ENCODE data around the gene ELF4. TPM values are rescaled to one million over a fixed set of nuclear protein-coding genes. Genes with fewer than 3 reads are reported as not detected.

Gene ELF4
- total and polyA plus RNA-seq, 2 donors = 7.2 to 9.1 TPM

DNA sequence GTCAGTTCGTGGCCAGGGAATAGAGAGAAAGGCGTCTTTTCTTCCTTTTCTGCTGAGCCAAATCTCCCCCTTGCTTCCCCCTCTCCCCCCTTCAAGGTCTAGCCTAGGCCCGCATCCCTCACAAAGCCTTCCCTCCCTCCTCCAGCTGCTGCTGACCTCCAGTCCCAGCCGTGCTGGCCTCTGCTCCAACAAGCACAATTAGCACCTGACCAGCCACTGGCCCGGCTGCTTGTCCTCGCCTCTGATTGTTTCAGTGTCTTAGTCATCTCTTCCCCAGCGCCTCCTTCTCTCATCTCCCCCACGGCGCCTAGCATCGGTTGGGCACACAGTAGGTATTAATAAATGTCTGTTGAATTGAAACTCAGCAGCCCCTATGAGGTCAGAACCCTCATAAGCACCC, 4.2 kb downstream of the ELF4 start:
- Histone ChIP-seq H3K36me3 (ENCODE audit: control insufficient read depth in 2 of 2, insufficient read depth in 2 of 2, low read length in 1 of 2) (no peaks in the 10 kb centered on the region), H3K9me3 (ENCODE audit: control insufficient read depth in 2 of 2, insufficient read depth in 1 of 2, low read length in 1 of 2) (no peaks in the 10 kb centered on the region), H3K27ac (ENCODE audit: low read depth in 1 of 2, low read length in 1 of 2) (no peak overlapping the region), H3K4me3 (ENCODE audit: low read length in 2 of 2) (no peak overlapping the region), H3K27me3 (ENCODE audit: control insufficient read depth in 2 of 2, insufficient read depth in 1 of 2, low read length in 1 of 2) (peaks cover 0 to 7% of the 10 kb centered on the region in 2 donors), H3K4me1 (ENCODE audit: control insufficient read depth in 2 of 2, insufficient read depth in 2 of 2, low read length in 2 of 2) (peaks cover 4 to 16% of the 10 kb centered on the region in 2 donors)
- DNase-seq (ENCODE audit: low read depth in 6 of 9, low spot score in 9 of 9) = no peak
- 95% methylated on average over 10 of the region's 10 CpGs for WGBS

DNA sequence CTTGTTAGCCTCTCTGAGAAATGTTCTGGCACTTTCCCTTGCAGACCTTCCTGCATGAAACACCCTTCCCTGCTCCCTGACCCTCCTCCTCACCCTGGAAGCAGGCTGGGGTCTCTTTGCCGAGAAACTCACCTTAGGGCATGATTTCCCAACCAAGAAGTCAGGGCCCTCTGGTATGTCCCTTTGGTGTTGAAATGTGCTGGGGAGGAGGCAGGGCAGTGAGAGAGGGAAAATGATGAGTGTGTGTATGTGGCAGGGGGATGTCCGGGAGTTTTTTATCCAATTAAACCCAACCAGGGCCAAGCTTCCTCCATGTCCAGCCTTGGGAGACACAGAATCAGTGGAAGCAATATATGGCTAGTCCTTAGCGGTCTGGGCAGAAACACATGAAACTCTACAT, 5.1 kb downstream of the ELF4 start:
- 99% methylated on average over 3 of the region's 3 CpGs for WGBS
- no peak overlapping the region for H3K27ac ChIP-seq (ENCODE audit: low read depth in 1 of 2, low read length in 1 of 2)
- no peaks in the 10 kb centered on the region for H3K9me3 ChIP-seq (ENCODE audit: control insufficient read depth in 2 of 2, insufficient read depth in 1 of 2, low read length in 1 of 2)
- no peaks in the 10 kb centered on the region for H3K36me3 ChIP-seq (ENCODE audit: control insufficient read depth in 2 of 2, insufficient read depth in 2 of 2, low read length in 1 of 2)
- H3K27me3 ChIP-seq (ENCODE audit: control insufficient read depth in 2 of 2, insufficient read depth in 1 of 2, low read length in 1 of 2) = peaks cover 0 to 7% of the 10 kb centered on the region in 2 donors
- H3K4me1 ChIP-seq (ENCODE audit: control insufficient read depth in 2 of 2, insufficient read depth in 2 of 2, low read length in 2 of 2) = peaks cover 4 to 18% of the 10 kb centered on the region in 2 donors
- DNase-seq (ENCODE audit: low read depth in 6 of 9, low spot score in 9 of 9) = no peak
- no peak overlapping the region for H3K4me3 ChIP-seq (ENCODE audit: low read length in 2 of 2)

DNA sequence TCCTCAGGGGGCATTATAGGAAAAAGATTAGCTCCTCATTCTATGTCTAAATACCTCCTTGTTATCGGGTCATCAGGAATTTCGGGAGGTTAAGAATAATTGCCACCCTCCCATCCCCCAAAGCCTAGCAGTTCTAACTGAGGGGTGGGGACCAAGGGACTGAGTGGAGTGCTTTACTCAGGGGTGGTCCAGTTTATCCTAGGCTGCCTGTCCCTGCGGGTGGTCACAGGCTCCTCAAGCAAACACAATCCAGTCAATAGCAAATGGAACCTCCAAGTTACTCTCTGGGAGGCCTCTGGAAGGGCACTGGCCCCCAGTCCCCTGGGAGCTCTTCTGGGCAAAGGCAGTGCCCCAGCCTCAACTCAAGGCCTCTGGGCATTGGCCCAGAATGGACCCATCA, 6.7 kb downstream of the ELF4 start:
- Histone ChIP-seq H3K9me3 (ENCODE audit: control insufficient read depth in 2 of 2, insufficient read depth in 1 of 2, low read length in 1 of 2) (no peaks in the 10 kb centered on the region), H3K4me3 (ENCODE audit: low read length in 2 of 2) (no peak overlapping the region), H3K27me3 (ENCODE audit: control insufficient read depth in 2 of 2, insufficient read depth in 1 of 2, low read length in 1 of 2) (no peaks in the 10 kb centered on the region), H3K36me3 (ENCODE audit: control insufficient read depth in 2 of 2, insufficient read depth in 2 of 2, low read length in 1 of 2) (no peaks in the 10 kb centered on the region), H3K4me1 (ENCODE audit: control insufficient read depth in 2 of 2, insufficient read depth in 2 of 2, low read length in 2 of 2) (peaks cover 5 to 18% of the 10 kb centered on the region in 2 donors), H3K27ac (ENCODE audit: low read depth in 1 of 2, low read length in 1 of 2) (no peak overlapping the region)
- DNase-seq (ENCODE audit: low read depth in 6 of 9, low spot score in 9 of 9) = no peak
- whole genome bisulfite sequencing = 99% methylated on average over 3 of the region's 3 CpGs

DNA sequence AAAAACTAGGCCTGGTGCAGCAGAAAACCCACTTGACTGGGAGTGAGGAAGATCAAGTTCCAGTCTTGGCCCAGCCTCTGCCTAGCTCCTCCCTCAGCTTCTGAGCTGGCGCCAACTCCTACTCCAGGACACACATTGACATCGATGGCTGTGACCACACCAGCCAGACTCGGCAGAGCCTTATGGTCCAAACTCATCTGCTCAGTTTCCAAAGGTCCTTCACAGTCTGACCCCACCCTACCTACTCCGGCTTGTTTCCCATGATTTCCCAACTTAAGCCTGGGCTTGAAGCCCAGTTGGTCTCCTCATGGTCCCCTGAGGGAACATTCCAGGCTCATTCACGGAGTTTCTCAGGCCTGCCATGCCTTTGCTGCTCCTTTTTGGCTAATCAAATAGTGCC, 10.1 kb downstream of the ELF4 start:
- no peak for DNase-seq (ENCODE audit: low read depth in 6 of 9, low spot score in 9 of 9)
- no peak overlapping the region for H3K4me3 ChIP-seq (ENCODE audit: low read length in 2 of 2)
- 85% methylated on average over 5 of the region's 5 CpGs for WGBS
- no peaks in the 10 kb centered on the region for H3K9me3 ChIP-seq (ENCODE audit: control insufficient read depth in 2 of 2, insufficient read depth in 1 of 2, low read length in 1 of 2)
- no peaks in the 10 kb centered on the region for H3K27me3 ChIP-seq (ENCODE audit: control insufficient read depth in 2 of 2, insufficient read depth in 1 of 2, low read length in 1 of 2)
- peaks cover 15 to 37% of the 10 kb centered on the region in 2 donors for H3K4me1 ChIP-seq (ENCODE audit: control insufficient read depth in 2 of 2, insufficient read depth in 2 of 2, low read length in 2 of 2)
- no peak overlapping the region for H3K27ac ChIP-seq (ENCODE audit: low read depth in 1 of 2, low read length in 1 of 2)
- H3K36me3 ChIP-seq (ENCODE audit: control insufficient read depth in 2 of 2, insufficient read depth in 2 of 2, low read length in 1 of 2) = no peaks in the 10 kb centered on the region

DNA sequence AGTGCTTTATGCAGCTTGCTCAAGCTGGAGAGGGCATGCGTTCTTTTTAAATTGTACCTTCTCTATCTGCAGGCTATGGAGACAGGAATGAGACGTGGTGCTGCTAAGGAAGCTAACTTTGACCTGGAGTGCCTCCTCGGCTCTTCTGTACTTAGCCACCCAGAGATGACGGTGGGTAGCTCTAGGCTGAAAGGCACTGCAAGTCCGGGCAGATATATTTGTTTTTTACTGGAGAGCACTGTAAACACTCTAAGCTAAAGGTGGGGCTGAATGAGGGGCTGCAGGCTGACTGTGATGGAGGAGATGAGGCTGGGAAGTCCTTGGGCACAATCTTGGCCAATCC, 12.1 kb downstream of the ELF4 start:
- no peaks in the 10 kb centered on the region for H3K27me3 ChIP-seq (ENCODE audit: control insufficient read depth in 2 of 2, insufficient read depth in 1 of 2, low read length in 1 of 2)
- H3K9me3 ChIP-seq (ENCODE audit: control insufficient read depth in 2 of 2, insufficient read depth in 1 of 2, low read length in 1 of 2) = no peaks in the 10 kb centered on the region
- H3K4me1 ChIP-seq (ENCODE audit: control insufficient read depth in 2 of 2, insufficient read depth in 2 of 2, low read length in 2 of 2) = peaks cover 19 to 52% of the 10 kb centered on the region in 2 donors
- H3K27ac ChIP-seq (ENCODE audit: low read depth in 1 of 2, low read length in 1 of 2) = peak overlapping the region; percentile 31 to 73
- no peak for DNase-seq (ENCODE audit: low read depth in 6 of 9, low spot score in 9 of 9)
- WGBS = 57% methylated on average over 5 of the region's 5 CpGs
- no peaks in the 10 kb centered on the region for H3K36me3 ChIP-seq (ENCODE audit: control insufficient read depth in 2 of 2, insufficient read depth in 2 of 2, low read length in 1 of 2)
- no peak overlapping the region for H3K4me3 ChIP-seq (ENCODE audit: low read length in 2 of 2)

DNA sequence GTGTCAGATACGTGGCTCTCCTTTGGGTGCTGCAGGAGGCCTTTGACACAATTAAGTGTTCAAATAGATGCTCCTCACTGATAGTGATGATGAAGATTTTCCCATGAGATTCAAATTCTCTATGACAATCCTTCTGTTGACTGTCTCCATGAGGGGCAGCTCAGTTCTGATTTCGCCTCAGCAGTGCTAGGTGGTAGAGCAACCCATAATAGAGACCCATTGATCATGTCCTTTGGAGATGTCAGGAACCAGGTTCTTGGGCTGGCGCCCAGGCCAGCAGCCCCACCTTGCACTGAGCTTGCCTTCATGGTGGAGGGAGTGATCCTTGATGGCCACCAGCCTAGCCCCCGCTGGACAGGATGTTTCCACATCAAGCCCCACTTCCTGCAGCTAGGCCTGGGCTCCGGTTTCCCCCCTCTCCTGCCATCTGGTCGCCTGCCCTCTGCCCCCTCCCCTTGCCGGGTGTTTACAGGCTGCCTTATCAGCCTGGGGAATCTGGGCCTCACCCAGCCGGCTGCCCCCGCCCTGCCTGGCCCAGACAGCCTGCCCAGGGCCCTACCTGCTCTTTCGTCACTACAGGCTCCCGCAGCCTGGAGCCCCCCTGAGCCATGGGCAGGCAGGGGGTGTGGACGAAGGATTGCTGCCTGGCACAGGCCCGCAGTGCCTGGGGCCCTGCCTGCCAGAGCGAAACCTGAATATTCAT, 12.6 kb downstream of the ELF4 start:
- peak in 1 of 9 donors; percentile 64 for DNase-seq (ENCODE audit: low read depth in 6 of 9, low spot score in 9 of 9)
- Histone ChIP-seq H3K27ac (ENCODE audit: low read depth in 1 of 2, low read length in 1 of 2) (peak overlapping the region in 1 of 2 donors; percentile 73), H3K4me3 (ENCODE audit: low read length in 2 of 2) (no peak overlapping the region), H3K4me1 (ENCODE audit: control insufficient read depth in 2 of 2, insufficient read depth in 2 of 2, low read length in 2 of 2) (peaks cover 22 to 56% of the 10 kb centered on the region in 2 donors), H3K27me3 (ENCODE audit: control insufficient read depth in 2 of 2, insufficient read depth in 1 of 2, low read length in 1 of 2) (no peaks in the 10 kb centered on the region), H3K36me3 (ENCODE audit: control insufficient read depth in 2 of 2, insufficient read depth in 2 of 2, low read length in 1 of 2) (no peaks in the 10 kb centered on the region), H3K9me3 (ENCODE audit: control insufficient read depth in 2 of 2, insufficient read depth in 1 of 2, low read length in 1 of 2) (no peaks in the 10 kb centered on the region)
- WGBS = 33% methylated on average over 14 of the region's 14 CpGs

DNA sequence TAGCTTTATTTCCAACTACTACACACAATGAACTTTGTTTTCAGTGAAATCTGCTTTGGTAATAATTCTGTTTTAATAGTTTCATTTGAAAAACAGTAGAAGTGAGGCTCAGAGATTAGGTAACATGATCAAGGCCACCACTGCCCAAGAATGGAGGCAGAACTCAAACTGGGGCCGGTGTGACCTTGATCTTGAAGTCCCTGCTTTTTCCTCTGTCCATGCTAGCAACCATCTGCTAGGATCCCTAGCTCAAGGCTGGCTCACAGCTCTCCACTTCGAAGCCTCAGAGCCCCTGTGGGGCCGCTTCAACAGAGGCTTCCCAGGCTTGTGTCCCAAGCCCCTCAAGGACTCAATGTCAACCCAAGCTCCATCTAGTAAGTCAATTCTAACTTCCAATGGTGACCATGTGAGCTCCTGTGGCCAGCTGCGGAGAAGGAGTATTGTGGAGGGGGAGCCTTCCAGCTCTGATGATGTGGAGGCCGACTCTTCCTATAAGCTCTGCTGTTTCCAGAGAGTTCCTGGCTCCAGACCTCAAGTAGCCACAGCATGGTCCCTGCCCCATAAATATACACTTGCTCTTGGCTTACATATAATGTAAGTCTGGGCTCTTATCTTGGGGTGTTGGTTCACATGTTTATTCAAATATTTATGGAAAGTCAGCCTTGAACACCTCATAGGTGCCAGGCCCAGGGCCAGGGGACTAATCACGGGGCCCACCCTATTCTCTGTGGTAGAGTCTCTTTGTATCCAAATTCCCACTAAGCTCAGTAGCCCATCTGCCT, 14.9 kb downstream of the ELF4 start:
- Histone ChIP-seq H3K4me1 (ENCODE audit: control insufficient read depth in 2 of 2, insufficient read depth in 2 of 2, low read length in 2 of 2) (peaks cover 24 to 77% of the 10 kb centered on the region in 2 donors), H3K36me3 (ENCODE audit: control insufficient read depth in 2 of 2, insufficient read depth in 2 of 2, low read length in 1 of 2) (no peaks in the 10 kb centered on the region), H3K9me3 (ENCODE audit: control insufficient read depth in 2 of 2, insufficient read depth in 1 of 2, low read length in 1 of 2) (no peaks in the 10 kb centered on the region), H3K27me3 (ENCODE audit: control insufficient read depth in 2 of 2, insufficient read depth in 1 of 2, low read length in 1 of 2) (no peaks in the 10 kb centered on the region), H3K4me3 (ENCODE audit: low read length in 2 of 2) (no peak overlapping the region), H3K27ac (ENCODE audit: low read depth in 1 of 2, low read length in 1 of 2) (peak overlapping the region in 1 of 2 donors; percentile 60)
- 97% methylated on average over 6 of the region's 6 CpGs for WGBS
- no peak for DNase-seq (ENCODE audit: low read depth in 6 of 9, low spot score in 9 of 9)

DNA sequence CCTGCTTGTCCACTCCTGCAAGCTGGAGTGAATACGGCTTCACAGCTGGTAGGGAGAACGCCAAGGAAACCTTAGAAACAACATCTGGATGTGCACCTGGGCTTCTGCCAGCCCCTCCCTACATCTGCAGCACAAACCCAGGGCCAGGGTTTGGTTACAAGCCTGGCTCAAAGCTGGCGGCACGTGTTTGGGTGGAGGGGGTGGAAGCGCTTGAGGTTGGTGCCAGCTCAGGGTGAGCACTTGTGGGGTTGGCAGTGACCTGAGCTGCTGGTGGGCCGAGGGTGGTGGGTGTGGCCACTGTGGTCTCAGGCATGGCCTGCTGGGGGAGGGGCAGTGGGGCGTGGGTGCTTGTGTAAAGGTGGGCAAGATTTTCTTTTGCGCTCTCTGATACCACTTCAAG, 15.6 kb downstream of the ELF4 start:
- H3K4me1 ChIP-seq (ENCODE audit: control insufficient read depth in 2 of 2, insufficient read depth in 2 of 2, low read length in 2 of 2) = peaks cover 24 to 77% of the 10 kb centered on the region in 2 donors

DNA sequence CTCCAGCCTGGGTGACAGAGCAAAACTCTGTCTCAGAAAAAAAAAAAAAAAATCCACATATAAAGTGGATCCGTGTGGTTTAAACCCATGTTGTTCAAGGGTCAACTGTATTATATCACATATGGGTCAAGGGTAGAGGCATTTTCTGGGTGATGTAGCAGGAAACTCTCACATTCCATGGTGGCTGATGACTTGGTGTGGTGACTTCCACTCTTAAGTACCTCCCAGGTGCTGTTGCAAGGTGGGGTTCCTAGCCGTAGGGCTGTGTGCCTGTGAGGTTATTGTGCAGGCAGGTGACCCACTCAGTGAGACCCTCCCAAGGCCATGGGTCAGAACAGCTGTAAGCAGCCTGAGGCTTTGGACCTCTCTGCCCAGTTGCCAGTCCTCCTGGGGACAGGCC, 17.0 kb downstream of the ELF4 start:
- Histone ChIP-seq H3K9me3 (ENCODE audit: control insufficient read depth in 2 of 2, insufficient read depth in 1 of 2, low read length in 1 of 2) (no peaks in the 10 kb centered on the region), H3K27ac (ENCODE audit: low read depth in 1 of 2, low read length in 1 of 2) (no peak overlapping the region), H3K4me1 (ENCODE audit: control insufficient read depth in 2 of 2, insufficient read depth in 2 of 2, low read length in 2 of 2) (peaks cover 19 to 81% of the 10 kb centered on the region in 2 donors), H3K27me3 (ENCODE audit: control insufficient read depth in 2 of 2, insufficient read depth in 1 of 2, low read length in 1 of 2) (no peaks in the 10 kb centered on the region), H3K36me3 (ENCODE audit: control insufficient read depth in 2 of 2, insufficient read depth in 2 of 2, low read length in 1 of 2) (no peaks in the 10 kb centered on the region), H3K4me3 (ENCODE audit: low read length in 2 of 2) (no peak overlapping the region)
- no peak for DNase-seq (ENCODE audit: low read depth in 6 of 9, low spot score in 9 of 9)
- 91% methylated on average over 2 of the region's 2 CpGs for WGBS

More for the DNA sequence above, 15.6 kb downstream of the ELF4 start:
- DNase-seq (ENCODE audit: low read depth in 6 of 9, low spot score in 9 of 9) = peak in 1 of 9 donors; percentile 75
- WGBS = 11% methylated on average over 8 of the region's 8 CpGs
- H3K36me3 ChIP-seq (ENCODE audit: control insufficient read depth in 2 of 2, insufficient read depth in 2 of 2, low read length in 1 of 2) = no peaks in the 10 kb centered on the region
- peak overlapping the region in 1 of 2 donors; percentile 60 for H3K27ac ChIP-seq (ENCODE audit: low read depth in 1 of 2, low read length in 1 of 2)
- H3K4me3 ChIP-seq (ENCODE audit: low read length in 2 of 2) = no peak overlapping the region
- no peaks in the 10 kb centered on the region for H3K9me3 ChIP-seq (ENCODE audit: control insufficient read depth in 2 of 2, insufficient read depth in 1 of 2, low read length in 1 of 2)
- no peaks in the 10 kb centered on the region for H3K27me3 ChIP-seq (ENCODE audit: control insufficient read depth in 2 of 2, insufficient read depth in 1 of 2, low read length in 1 of 2)
